SK-N-SH (cell line): ENCODE measurements around the gene NR6A1. TPM values are rescaled to one million over a fixed set of nuclear protein-coding genes. Genes with fewer than 3 reads are reported as not detected.

Source experiments
- CTCF ChIA-PET: fragments of 300-600, 350-600 bp; formaldehyde crosslinking; extraction: SDS; loops from one replicate; lab custom pipeline; 2021; lab: Yijun Ruan, JAX
- POLR2A ChIA-PET: fragments of 350-600 bp; sonication (Branson Sonifier 250); formaldehyde crosslinking; extraction: SDS; loops from one replicate; lab custom pipeline; 2020; ENCODE audit warnings: antibody characterized with exemption, inconsistent platforms; lab: Yijun Ruan, JAX
- DNase-seq: peaks from one replicate; pipeline ENCODE4 v3.0.0; 2012
- H2AFZ ChIP-seq: fragments of 200-600 bp; sonication (generic); 2 replicates; pipeline ENCODE4 v1.8.1; 2016; ENCODE audit warnings: antibody characterized with exemption, mild to moderate bottlenecking, low read depth
- H3F3A ChIP-seq: fragments of 200-600 bp; sonication (generic); replicated peaks from 2 replicates; pipeline ENCODE3; 2016; ENCODE audit warnings: antibody characterized with exemption, mild to moderate bottlenecking; ENCODE audit not compliant: insufficient read depth
- H3K27ac ChIP-seq, 2 experiments: fragments of 200-500 bp in 1 of 2; fragments of 200-600 bp in 1 of 2; sonication (Bioruptor generic) in 1 of 2; sonication (generic), shearing (Covaris generic) in 1 of 2; 2 replicates each; pipeline versions ENCODE4 v1.5.1 to v1.6.1; 2014 to 2016; ENCODE audit warnings: low read depth in 2 of 2, inconsistent platforms in 1 of 2, low read length in 1 of 2, mild to moderate bottlenecking in 1 of 2, mixed read lengths in 1 of 2
- H3K27me3 ChIP-seq: fragments of 200-600 bp; sonication (generic), shearing (Covaris generic); 2 replicates; pipeline ENCODE4 v1.6.1; 2016; ENCODE audit warnings: mixed run types; ENCODE audit not compliant: insufficient read depth
- H3K36me3 ChIP-seq, 2 experiments: fragments of 200-500 bp in 1 of 2; fragments of 200-600 bp in 1 of 2; sonication (Bioruptor generic) in 1 of 2; sonication (generic) in 1 of 2; replicated peaks in 1 of 2; 2 replicates each; pipeline versions ENCODE3 to v1.5.1; 2014 to 2016; ENCODE audit warnings: low read length in 1 of 2, mild to moderate bottlenecking in 1 of 2; ENCODE audit not compliant: insufficient read depth in 2 of 2, control insufficient read depth in 1 of 2
- H3K4me1 ChIP-seq, 2 experiments: fragments of 200-500 bp in 1 of 2; fragments of 200-600 bp in 1 of 2; sonication (Bioruptor generic) in 1 of 2; sonication (generic), shearing (Covaris generic) in 1 of 2; 2 replicates each; pipeline versions ENCODE4 v1.5.1 to v1.6.1; 2014 to 2016; ENCODE audit warnings: low read depth in 1 of 2, low read length in 1 of 2, mixed run types in 1 of 2; ENCODE audit not compliant: insufficient read depth in 2 of 2, control insufficient read depth in 1 of 2
- H3K4me2 ChIP-seq: fragments of 200-600 bp; sonication (generic), shearing (Covaris generic); 2 replicates; pipeline ENCODE4 v1.6.1; 2017; ENCODE audit warnings: mixed run types
- H3K4me3 ChIP-seq, 2 experiments: fragments of 200-500 bp in 1 of 2; fragments of 200-600 bp in 1 of 2; sonication (Bioruptor generic) in 1 of 2; sonication (generic), shearing (Covaris generic) in 1 of 2; 2 replicates each; pipeline versions ENCODE4 v1.5.1 to v1.8.1; 2014 to 2016; ENCODE audit warnings: low read depth in 2 of 2, inconsistent platforms in 1 of 2, low read length in 1 of 2, mild to moderate bottlenecking in 1 of 2, mixed read lengths in 1 of 2, moderate library complexity in 1 of 2
- H3K79me2 ChIP-seq: fragments of 200-600 bp; sonication (generic); 2 replicates; pipeline ENCODE4 v1.8.1; 2017; ENCODE audit warnings: mild to moderate bottlenecking; ENCODE audit not compliant: insufficient read depth
- H3K9ac ChIP-seq: fragments of 200-600 bp; sonication (generic); 2 replicates; pipeline ENCODE4 v1.6.1; 2017; ENCODE audit warnings: mixed run types
- H3K9me2 ChIP-seq: fragments of 200-600 bp; sonication (generic); 2 replicates; pipeline ENCODE4 v1.6.1; 2017; ENCODE audit warnings: mixed run types
- H3K9me3 ChIP-seq: fragments of 200-600 bp; sonication (generic); 2 replicates; pipeline ENCODE4 v1.6.1; 2017; ENCODE audit warnings: mixed run types, mild to moderate bottlenecking, moderate library complexity
- H4K20me1 ChIP-seq: fragments of 200-600 bp; sonication (generic); 2 replicates; pipeline ENCODE4 v1.6.1; 2017; ENCODE audit warnings: mild to moderate bottlenecking, mixed run types; ENCODE audit not compliant: insufficient read depth
- CHD2 ChIP-seq: fragments of 150-350 bp; IDR thresholded peaks from 2 replicates; pipeline ENCODE4 v1.6.1; 2018; ENCODE audit warnings: low read length; ENCODE audit not compliant: partially characterized antibody
- ELF1 ChIP-seq: IDR thresholded peaks from 2 replicates; pipeline ENCODE4 v1.4.0; 2012
- EP300 ChIP-seq, 2 experiments: IDR thresholded peaks; 2 replicates each; pipeline versions ENCODE4 v1.4.0 to v1.6.1; 2012; ENCODE audit warnings: borderline replicate concordance in 1 of 2, low read depth in 1 of 2, low read length in 1 of 2
- EZH2phosphoT487 ChIP-seq: fragments of 200-600 bp; sonication (generic); IDR thresholded peaks from 2 replicates; pipeline ENCODE4 v1.6.1; 2017; ENCODE audit warnings: low read depth, mixed run types, mild to moderate bottlenecking, antibody characterized with exemption, moderate library complexity, borderline replicate concordance
- FOSL2 ChIP-seq: IDR thresholded peaks from 2 replicates; pipeline ENCODE4 v1.4.0; 2012; ENCODE audit warnings: low read depth, mild to moderate bottlenecking, moderate library complexity, borderline replicate concordance
- GATA2 ChIP-seq: sonication (generic); formaldehyde crosslinking; IDR thresholded peaks from 2 replicates; pipeline ENCODE4 v1.5.0; 2020; ENCODE audit warnings: mild to moderate bottlenecking, missing genetic modification reagents
- MEF2A ChIP-seq: IDR thresholded peaks from 2 replicates; pipeline ENCODE4 v1.4.0; 2012; ENCODE audit warnings: low read depth, borderline replicate concordance
- MXI1 ChIP-seq: IDR thresholded peaks from 2 replicates; pipeline ENCODE4 v1.6.1; 2012; ENCODE audit warnings: mild to moderate bottlenecking, low read depth, low read length, improper control_type of control experiment
- NFIC ChIP-seq: IDR thresholded peaks from 2 replicates; pipeline ENCODE4 v1.4.0; 2012; ENCODE audit warnings: borderline replicate concordance
- NRF1 ChIP-seq: IDR thresholded peaks from 2 replicates; pipeline ENCODE4 v1.6.1; 2012; ENCODE audit warnings: low read depth, mild to moderate bottlenecking, low read length
- POLR2AphosphoS5 ChIP-seq: IDR thresholded peaks from 2 replicates; pipeline ENCODE4 v1.6.1; 2012; ENCODE audit warnings: low read depth, low read length
- RCOR1 ChIP-seq: fragments of 150-350 bp; IDR thresholded peaks from 2 replicates; pipeline ENCODE4 v1.6.1; 2017; ENCODE audit warnings: antibody characterized with exemption, low read length
- REST ChIP-seq: IDR thresholded peaks from 2 replicates; pipeline ENCODE4 v1.6.1; 2012; ENCODE audit warnings: mild to moderate bottlenecking, low read depth, low read length, moderate library complexity
- RXRA ChIP-seq: IDR thresholded peaks from 2 replicates; pipeline ENCODE4 v1.4.0; 2012; ENCODE audit warnings: low read depth, mild to moderate bottlenecking, borderline replicate concordance
- SMC3 ChIP-seq: IDR thresholded peaks from 2 replicates; pipeline ENCODE4 v1.6.1; 2012; ENCODE audit warnings: low read depth, low read length, improper control_type of control experiment
- TCF12 ChIP-seq: IDR thresholded peaks from 2 replicates; pipeline ENCODE4 v1.4.0; 2012
- WGBS: methylation state at CpG from one replicate; pipeline ENCODE4 v1.1.6; 2017; ENCODE audit warnings: low lambda C conversion rate; 5-methylcytosine and 5-hydroxymethylcytosine counted together
- polyA plus RNA-seq, 3 experiments: library from polyadenylated mRNA; depleted of rRNA; stranded (reverse); fragments of >200 nt; gene quantifications; 2 replicates each; pipeline ENCODE4 v1.2.3, GENCODE V29; 2012
- TF ChIP-seq, protein P1 (sequence below): IDR thresholded peaks from 2 replicates; pipeline ENCODE4 v1.4.0; 2012; ENCODE audit warnings: low read depth, borderline replicate concordance
- TF ChIP-seq, protein P2 (sequence below): fragments of 150-350 bp; IDR thresholded peaks from 2 replicates; pipeline ENCODE4 v1.6.1; 2017; ENCODE audit warnings: antibody characterized with exemption, low read length, low read depth, borderline replicate concordance
- TF ChIP-seq, protein P3 (sequence below): fragments of 150-350 bp; IDR thresholded peaks from 2 replicates; pipeline ENCODE4 v1.6.1; 2016; ENCODE audit warnings: mild to moderate bottlenecking, low read depth, low read length

Gene NR6A1
- polyA plus RNA-seq, 1 of the 3 experiments (the other 2 are of a cell fraction), result 1.2 TPM

DNA sequence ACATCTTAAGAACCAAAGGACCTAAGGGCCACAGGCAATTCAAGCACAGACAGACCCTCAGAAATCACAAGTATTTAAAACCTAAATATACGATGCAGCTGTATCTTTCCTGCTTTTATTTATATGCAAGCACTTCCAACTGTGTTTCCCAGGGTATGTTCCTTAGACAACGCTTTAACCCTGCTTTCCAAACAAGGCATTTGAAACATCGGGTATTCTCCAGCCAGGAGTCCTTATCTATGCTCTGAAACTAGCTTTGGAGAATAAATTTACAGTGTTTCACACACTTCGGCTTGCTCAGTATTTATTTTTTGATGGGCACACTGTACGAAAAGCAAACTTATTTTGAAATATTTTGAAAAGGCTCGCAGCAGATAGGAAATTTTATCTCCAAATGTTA lies 13.5 kb downstream of the NR6A1 start:
- Histone ChIP-seq H3K4me2 (peak overlapping the region; percentile 35; the same call in 1 of the 2 replicates), H3K27ac (no peak overlapping the region), H3K27me3 (no peaks in the 10 kb centered on the region), H4K20me1 (no peaks in the 10 kb centered on the region), H3K9me3 (no peaks in the 10 kb centered on the region), H3K79me2 (peaks cover 55% of the 10 kb centered on the region), H3K4me1 (peaks cover 6 to 55% of the 10 kb centered on the region in 2 experiments), H3F3A (peaks cover 14% of the 10 kb centered on the region), H3K9me2 (no peaks in the 10 kb centered on the region), H3K4me3 (no peak overlapping the region), H3K9ac (no peak overlapping the region), H3K36me3 (no peaks in the 10 kb centered on the region), H2AFZ (no peak overlapping the region)
- 83% methylated on average over 6 of the region's 6 CpGs for WGBS
- POLR2A ChIA-PET, result no interaction called here
- CTCF ChIA-PET, result interaction anchor here (0.6 to 10.3 kb wide), 11 partner anchors 9 to 533 kb away, joined by 3 to 61 read pairs (median 5); partner anchors contain the start of genes NR6A1, OLFML2A and WDR38
- no peak for DNase-seq
- TF ChIP-seq GATA2 (no peak), CHD2 (no peak), SMC3 (no peak), EP300 (IDR thresholded peaks at IDR 0.05; ENCODE audit: borderline replicate concordance in 1 of 2, low read depth in 1 of 2, low read length in 1 of 2) (no peak), MXI1 (no peak), TCF12 (no peak), NFIC (no peak), POLR2AphosphoS5 (no peak), MEF2A (no peak), FOSL2 (no peak), NRF1 (no peak), ELF1 (no peak), RCOR1 (no peak)
- TF ChIP-seq, protein P1, sequence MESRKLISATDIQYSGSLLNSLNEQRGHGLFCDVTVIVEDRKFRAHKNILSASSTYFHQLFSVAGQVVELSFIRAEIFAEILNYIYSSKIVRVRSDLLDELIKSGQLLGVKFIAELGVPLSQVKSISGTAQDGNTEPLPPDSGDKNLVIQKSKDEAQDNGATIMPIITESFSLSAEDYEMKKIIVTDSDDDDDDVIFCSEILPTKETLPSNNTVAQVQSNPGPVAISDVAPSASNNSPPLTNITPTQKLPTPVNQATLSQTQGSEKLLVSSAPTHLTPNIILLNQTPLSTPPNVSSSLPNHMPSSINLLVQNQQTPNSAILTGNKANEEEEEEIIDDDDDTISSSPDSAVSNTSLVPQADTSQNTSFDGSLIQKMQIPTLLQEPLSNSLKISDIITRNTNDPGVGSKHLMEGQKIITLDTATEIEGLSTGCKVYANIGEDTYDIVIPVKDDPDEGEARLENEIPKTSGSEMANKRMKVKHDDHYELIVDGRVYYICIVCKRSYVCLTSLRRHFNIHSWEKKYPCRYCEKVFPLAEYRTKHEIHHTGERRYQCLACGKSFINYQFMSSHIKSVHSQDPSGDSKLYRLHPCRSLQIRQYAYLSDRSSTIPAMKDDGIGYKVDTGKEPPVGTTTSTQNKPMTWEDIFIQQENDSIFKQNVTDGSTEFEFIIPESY, result no peak
- TF ChIP-seq, protein P2, sequence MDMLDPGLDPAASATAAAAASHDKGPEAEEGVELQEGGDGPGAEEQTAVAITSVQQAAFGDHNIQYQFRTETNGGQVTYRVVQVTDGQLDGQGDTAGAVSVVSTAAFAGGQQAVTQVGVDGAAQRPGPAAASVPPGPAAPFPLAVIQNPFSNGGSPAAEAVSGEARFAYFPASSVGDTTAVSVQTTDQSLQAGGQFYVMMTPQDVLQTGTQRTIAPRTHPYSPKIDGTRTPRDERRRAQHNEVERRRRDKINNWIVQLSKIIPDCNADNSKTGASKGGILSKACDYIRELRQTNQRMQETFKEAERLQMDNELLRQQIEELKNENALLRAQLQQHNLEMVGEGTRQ, result no peak
- TF ChIP-seq, protein P3, sequence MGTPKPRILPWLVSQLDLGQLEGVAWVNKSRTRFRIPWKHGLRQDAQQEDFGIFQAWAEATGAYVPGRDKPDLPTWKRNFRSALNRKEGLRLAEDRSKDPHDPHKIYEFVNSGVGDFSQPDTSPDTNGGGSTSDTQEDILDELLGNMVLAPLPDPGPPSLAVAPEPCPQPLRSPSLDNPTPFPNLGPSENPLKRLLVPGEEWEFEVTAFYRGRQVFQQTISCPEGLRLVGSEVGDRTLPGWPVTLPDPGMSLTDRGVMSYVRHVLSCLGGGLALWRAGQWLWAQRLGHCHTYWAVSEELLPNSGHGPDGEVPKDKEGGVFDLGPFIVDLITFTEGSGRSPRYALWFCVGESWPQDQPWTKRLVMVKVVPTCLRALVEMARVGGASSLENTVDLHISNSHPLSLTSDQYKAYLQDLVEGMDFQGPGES, result no peak

- H3K27ac ChIP-seq, result no peak overlapping the region
- H3K79me2 ChIP-seq, result peaks cover 53% of the 10 kb centered on the region
- H3F3A ChIP-seq, result peaks cover 19% of the 10 kb centered on the region
- DNase-seq, result no peak
- WGBS, result 97% methylated on average over 2 of the region's 2 CpGs
- H3K9me3 ChIP-seq, result no peaks in the 10 kb centered on the region
- ChIA-PET CTCF (interaction anchor here (1.0 to 10.3 kb wide), 6 partner anchors 9 to 138 kb away, joined by 4 to 61 read pairs (median 8); partner anchors contain the start of gene WDR38), POLR2A (no interaction called here)
- H3K4me2 ChIP-seq, result no peak overlapping the region
- no peaks in the 10 kb centered on the region for H3K9me2 ChIP-seq
- H3K9ac ChIP-seq, result no peak overlapping the region
- H2AFZ ChIP-seq, result no peak overlapping the region
- no peaks in the 10 kb centered on the region for H3K27me3 ChIP-seq
- H3K4me3 ChIP-seq, result no peak overlapping the region
- peaks cover 7 to 58% of the 10 kb centered on the region in 2 experiments for H3K4me1 ChIP-seq
- H4K20me1 ChIP-seq, result no peaks in the 10 kb centered on the region
- no peaks in the 10 kb centered on the region for H3K36me3 ChIP-seq
- TF ChIP-seq, protein P2, result no peak
- no peak for TF ChIP-seq RXRA
- TF ChIP-seq EP300 (IDR thresholded peaks at IDR 0.05; ENCODE audit: borderline replicate concordance in 1 of 2, low read depth in 1 of 2, low read length in 1 of 2), result no peak
- TF ChIP-seq GATA2, result no peak
- no peak for TF ChIP-seq REST
- no peak for TF ChIP-seq EZH2phosphoT487
- no peak for TF ChIP-seq MEF2A
Observed at GRCh38 chr9:124756011-124756410, 15.1 kb downstream of the NR6A1 start.
